Measurements from ENCODE around the gene MPV17L2.
A peak's percentile ranks its signal among the peaks of the same experiment; 100 is the strongest.

MPV17L2 gene

DNA sequence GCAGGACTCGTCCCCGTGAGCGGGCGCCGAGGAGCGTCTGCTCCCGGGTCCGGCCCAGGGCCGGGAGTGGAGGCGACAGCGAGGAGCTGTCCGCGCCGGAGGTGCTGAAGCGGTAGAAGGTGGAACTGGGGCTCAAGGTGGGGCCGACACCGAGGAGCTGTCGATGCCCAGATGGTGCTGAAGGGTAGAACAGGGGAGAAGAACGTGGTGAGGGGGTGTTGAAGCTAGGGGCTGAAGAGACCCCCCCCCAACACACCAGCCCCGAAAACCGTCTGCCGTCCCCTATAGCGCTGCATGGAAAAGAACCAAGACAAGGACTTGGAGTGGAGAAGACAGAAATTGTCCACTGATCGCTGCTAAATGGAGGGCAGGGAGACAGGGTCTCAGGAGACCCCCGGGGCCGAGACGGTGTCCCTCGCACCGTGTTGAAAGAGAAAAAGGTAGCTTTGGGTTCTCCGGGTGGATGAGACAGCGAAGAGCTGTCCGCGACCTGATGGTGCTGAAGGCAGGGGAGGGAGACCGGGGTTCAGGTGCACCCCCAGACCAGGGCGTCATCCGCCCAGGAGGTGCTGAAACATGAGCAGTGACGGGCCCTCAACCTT is 40.3 kb downstream of the MPV17L2 start:
- DNase-seq (ENCODE audit: low read depth in 2 of 2), result peak in 1 of 2 experiments; percentile 7

DNA sequence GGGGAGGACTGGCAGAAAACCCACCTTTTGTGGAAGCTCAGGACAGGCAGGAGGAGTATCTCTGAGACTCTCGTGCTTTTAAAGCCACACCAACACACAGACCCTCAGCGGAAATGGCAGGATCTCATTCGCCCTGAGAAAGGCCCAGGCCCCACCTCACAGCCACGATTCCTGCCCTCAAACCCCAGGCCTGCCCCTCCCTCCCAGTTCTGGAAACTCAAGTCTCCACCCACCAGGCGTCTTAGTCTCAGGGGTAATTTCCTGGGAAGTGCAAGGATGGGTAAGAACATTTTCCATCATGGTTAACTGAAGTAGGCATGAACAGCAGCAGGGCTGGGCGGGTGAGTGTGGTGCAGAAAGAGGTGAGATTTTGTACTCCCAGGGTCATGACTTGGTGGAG is 41.2 kb downstream of the MPV17L2 start:
- no peak for DNase-seq (ENCODE audit: low read depth in 2 of 2)

DNA sequence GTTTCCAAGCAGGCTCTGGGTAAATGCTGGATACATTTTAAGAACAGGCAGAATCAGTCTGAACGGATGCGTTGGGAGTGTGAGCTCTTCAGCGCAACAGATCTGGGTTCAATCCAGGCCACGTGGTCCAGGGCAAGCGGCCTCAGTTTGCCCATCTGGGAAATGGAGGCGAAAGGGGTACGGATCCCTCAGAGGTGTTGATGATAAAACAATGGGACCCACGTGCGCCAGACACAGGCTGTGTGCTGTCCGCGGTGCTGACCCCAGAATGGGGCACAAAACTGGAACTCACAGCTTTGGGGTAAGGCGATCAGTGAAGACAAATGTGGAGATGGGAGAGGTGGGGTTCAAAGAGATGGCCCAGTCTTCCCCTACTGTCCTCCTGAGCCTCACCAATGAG is 46.3 kb downstream of the MPV17L2 start:
- no peak for DNase-seq (ENCODE audit: low read depth in 2 of 2)

DNA sequence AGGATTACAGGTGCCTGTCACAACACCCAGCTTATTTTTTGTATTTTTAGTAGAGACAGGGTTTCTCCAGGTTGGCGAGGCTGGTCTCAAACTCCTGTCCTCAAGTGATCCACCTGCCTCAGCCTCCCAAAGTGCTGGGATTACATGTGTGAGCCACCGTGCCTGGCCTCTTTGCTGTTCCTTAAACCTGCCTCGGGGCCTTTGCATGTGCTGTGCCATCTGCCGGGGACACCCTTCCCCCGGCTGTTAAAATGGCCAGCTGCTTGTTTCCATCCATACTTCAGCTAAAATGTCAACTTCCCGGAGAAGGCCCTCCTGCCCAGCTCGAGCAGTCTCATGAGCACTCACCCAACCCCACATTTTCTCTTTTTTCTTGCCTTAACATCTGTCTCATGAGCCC is 52.3 kb downstream of the MPV17L2 start:
- no peak for DNase-seq (ENCODE audit: low read depth in 2 of 2)

All from fibroblast of skin of left quadriceps (primary cell).